Endodermal cell (in vitro differentiated cells): ENCODE results near the gene VIPR2. TPM values are rescaled to one million over a fixed set of nuclear protein-coding genes. Genes with fewer than 3 reads are reported as not detected.

ENCODE experiments used
- DNase-seq: peaks from one replicate; pipeline ENCODE4 v3.0.0-alpha.2; 2017
- H3K27ac ChIP-seq: 2 replicates; pipeline ENCODE4 v1.5.1; 2013; ENCODE audit warnings: mild to moderate bottlenecking, low read depth, low read length, moderate library complexity
- H3K27me3 ChIP-seq: 2 replicates; pipeline ENCODE4 v1.6.1; 2013; ENCODE audit warnings: mild to moderate bottlenecking, low read length, moderate library complexity; ENCODE audit not compliant: insufficient read depth, control insufficient read depth, poor library complexity, severe bottlenecking
- H3K36me3 ChIP-seq: 2 replicates; pipeline ENCODE4 v1.7.0; 2013; ENCODE audit warnings: mild to moderate bottlenecking, low read length, moderate library complexity; ENCODE audit not compliant: control insufficient read depth, insufficient read depth
- H3K4me1 ChIP-seq: one replicate; pipeline ENCODE4 v1.7.0; 2013; ENCODE audit warnings: low read length; ENCODE audit not compliant: control insufficient read depth, insufficient read depth
- H3K4me3 ChIP-seq: 2 replicates; pipeline ENCODE4 v1.5.1; 2013; ENCODE audit warnings: mild to moderate bottlenecking, low read length, moderate library complexity
- H3K9ac ChIP-seq: 2 replicates; pipeline ENCODE4 v1.6.1; 2013; ENCODE audit warnings: mild to moderate bottlenecking, low read length, moderate library complexity; ENCODE audit not compliant: poor library complexity, severe bottlenecking; ENCODE audit errors: extremely low read depth
- H3K9me3 ChIP-seq: 2 replicates; pipeline ENCODE4 v1.6.1; 2013; ENCODE audit warnings: mild to moderate bottlenecking, low read length, moderate library complexity; ENCODE audit not compliant: control insufficient read depth
- H3K27ac Mint-ChIP-seq: 2 replicates; pipeline ENCODE4 v1.8.0; 2020; ENCODE audit warnings: mixed read lengths
- H3K27me3 Mint-ChIP-seq: 2 replicates; pipeline ENCODE4 v1.8.0; 2021; ENCODE audit warnings: mild to moderate bottlenecking, mixed read lengths; ENCODE audit not compliant: insufficient read depth
- H3K36me3 Mint-ChIP-seq: 2 replicates; pipeline ENCODE4 v1.8.0; 2020; ENCODE audit warnings: low read depth, mixed read lengths
- H3K4me1 Mint-ChIP-seq: 2 replicates; pipeline ENCODE4 v1.8.0; 2020; ENCODE audit warnings: mixed read lengths
- H3K4me3 Mint-ChIP-seq: 2 replicates; pipeline ENCODE4 v1.8.0; 2020; ENCODE audit warnings: mild to moderate bottlenecking, moderate library complexity, mixed read lengths
- H3K9me3 Mint-ChIP-seq: 2 replicates; pipeline ENCODE4 v1.8.0; 2020; ENCODE audit warnings: mild to moderate bottlenecking, mixed read lengths
- CTCF ChIP-seq: fragments of 200-600 bp; sonication (generic); conservative IDR thresholded peaks from 2 replicates; pipeline ENCODE4 v1.5.0; 2021; ENCODE audit warnings: antibody characterized with exemption, mild to moderate bottlenecking
- WGBS, 2 experiments: methylation state at CpG; one replicate each; pipeline versions ENCODE4 v1.1.5 to v1.1.7; 2013; ENCODE audit warnings: missing lambda C conversion rate in 2 of 2, mixed read lengths in 1 of 2; ENCODE audit not compliant: insufficient coverage in 1 of 2, insufficient read length in 1 of 2; 5-methylcytosine and 5-hydroxymethylcytosine counted together
- total RNA-seq, 2 donors: library from RNA; stranded (reverse); fragmentation: NEBNext Ultra II Directional in 1 of 2; extraction: Animal tissue kit (Norgen Biotek cat#: 25700) in 1 of 2; gene quantifications; 2 replicates in 1 of 2; 3 replicates in 1 of 2; pipeline ENCODE4 v1.2.1, GENCODE V29; 2021

The VIPR2 gene
- total RNA-seq, 2 donors from 2014 or later = 0.64 to 1.8 TPM

GRCh38 chr7:159092701-159093121 lies 52.0 kb downstream of the VIPR2 start:
- 80 to 93% methylated on average over 10 to 13 of the region's 13 CpGs for WGBS, 2 experiments
- Histone ChIP-seq H3K9ac (no peak overlapping the region), H3K4me3 (no peak overlapping the region), H3K27ac (no peak overlapping the region), H3K4me1 (no peaks in the 10 kb centered on the region), H3K9me3 (peaks cover 16% of the 10 kb centered on the region), H3K36me3 (no peaks in the 10 kb centered on the region), H3K27me3 (no peaks in the 10 kb centered on the region)
- Mint-ChIP-seq H3K9me3 (peaks cover 14% of the 10 kb centered on the region), H3K4me1 (no peaks in the 10 kb centered on the region), H3K4me3 (no peak overlapping the region), H3K36me3 (no peaks in the 10 kb centered on the region), H3K27me3 (no peaks in the 10 kb centered on the region), H3K27ac (no peak overlapping the region)
- peak; percentile 38 for DNase-seq
- TF ChIP-seq CTCF = no peak

- no peaks in the 10 kb centered on the region for H3K4me1 ChIP-seq
- no peak for TF ChIP-seq CTCF
- DNase-seq = peak; percentile 35
- no peaks in the 10 kb centered on the region for H3K36me3 ChIP-seq
- no peaks in the 10 kb centered on the region for H3K27me3 ChIP-seq
- Mint-ChIP-seq H3K27ac (no peak overlapping the region), H3K9me3 (peaks cover 23% of the 10 kb centered on the region), H3K4me1 (no peaks in the 10 kb centered on the region), H3K36me3 (no peaks in the 10 kb centered on the region), H3K27me3 (no peaks in the 10 kb centered on the region), H3K4me3 (no peak overlapping the region)
- H3K27ac ChIP-seq = no peak overlapping the region
- WGBS, 2 experiments = 89% methylated on average over 18 to 31 of the region's 31 CpGs
- no peak overlapping the region for H3K4me3 ChIP-seq
- peaks cover 20% of the 10 kb centered on the region for H3K9me3 ChIP-seq
- no peak overlapping the region for H3K9ac ChIP-seq
Observed at GRCh38 chr7:159091480-159092475, 52.9 kb downstream of the VIPR2 start.

- WGBS, 2 experiments = 92 to 93% methylated on average over 13 of the region's 13 CpGs
- no peak overlapping the region for H3K4me3 Mint-ChIP-seq
- peak; percentile 24 for DNase-seq
- Histone ChIP-seq H3K4me1 (no peaks in the 10 kb centered on the region), H3K4me3 (no peak overlapping the region), H3K36me3 (no peaks in the 10 kb centered on the region), H3K27me3 (no peaks in the 10 kb centered on the region), H3K27ac (no peak overlapping the region), H3K9ac (no peak overlapping the region), H3K9me3 (peaks cover 27% of the 10 kb centered on the region)
- peaks cover 31% of the 10 kb centered on the region for H3K9me3 Mint-ChIP-seq
- no peaks in the 10 kb centered on the region for H3K4me1 Mint-ChIP-seq
- H3K36me3 Mint-ChIP-seq = no peaks in the 10 kb centered on the region
- no peak overlapping the region for H3K27ac Mint-ChIP-seq
- no peaks in the 10 kb centered on the region for H3K27me3 Mint-ChIP-seq
- TF ChIP-seq CTCF = no peak
Observed at GRCh38 chr7:159091041-159091440, 53.6 kb downstream of the VIPR2 start.
